MM.1S (cell line): ENCODE data around the gene CTBP1.
A peak's percentile ranks its signal among the peaks of the same experiment; 100 is the strongest.

ENCODE experiments used
- DNase-seq: peaks from one replicate; pipeline ENCODE4 v3.0.0-alpha.2; 2015
- H2AFZ ChIP-seq: fragments of 300-600 bp; sonication (generic); 2 replicates; pipeline ENCODE4 v1.6.0; 2016; ENCODE audit warnings: antibody characterized with exemption, low read length
- H3F3A ChIP-seq: fragments of 300-600 bp; sonication (generic); 2 replicates; pipeline ENCODE4 v1.6.1; 2016; ENCODE audit warnings: mild to moderate bottlenecking, antibody characterized with exemption, low read length, moderate library complexity, mixed read lengths; ENCODE audit not compliant: insufficient read depth
- H3K27ac ChIP-seq: fragments of 300-600 bp; sonication (generic); 2 replicates; pipeline ENCODE4 v1.5.1; 2016; ENCODE audit warnings: mild to moderate bottlenecking, low read length
- H3K27me3 ChIP-seq: fragments of 300-600 bp; sonication (generic); replicated peaks from 2 replicates; pipeline ENCODE4 v1.6.0; 2016; ENCODE audit warnings: low read length; ENCODE audit not compliant: insufficient read depth
- H3K36me3 ChIP-seq: fragments of 300-600 bp; sonication (generic); replicated peaks from 2 replicates; pipeline ENCODE4 v1.6.1; 2016; ENCODE audit warnings: mild to moderate bottlenecking, low read length, mixed read lengths; ENCODE audit not compliant: insufficient read depth
- H3K4me1 ChIP-seq: fragments of 300-600 bp; sonication (generic); 2 replicates; pipeline ENCODE4 v1.6.1; 2016; ENCODE audit warnings: low read length, mixed read lengths
- H3K4me2 ChIP-seq: fragments of 300-600 bp; sonication (generic); 2 replicates; pipeline ENCODE4 v1.6.0; 2016; ENCODE audit warnings: low read depth, low read length
- H3K4me3 ChIP-seq: fragments of 300-600 bp; sonication (generic); 2 replicates; pipeline ENCODE4 v1.5.1; 2016; ENCODE audit warnings: low read length, mixed read lengths
- H3K79me2 ChIP-seq: fragments of 300-600 bp; sonication (generic); 2 replicates; pipeline ENCODE4 v1.6.1; 2016; ENCODE audit warnings: mixed run types, low read length, mixed read lengths
- H3K9ac ChIP-seq: fragments of 300-600 bp; sonication (generic); 2 replicates; pipeline ENCODE4 v1.6.1; 2016; ENCODE audit warnings: low read length, mixed read lengths
- H3K9me2 ChIP-seq: fragments of 300-600 bp; sonication (generic); replicated peaks from 2 replicates; pipeline ENCODE4 v1.6.1; 2016; ENCODE audit warnings: mild to moderate bottlenecking, low read length, mixed read lengths; ENCODE audit not compliant: insufficient read depth
- H3K9me3 ChIP-seq: fragments of 300-600 bp; sonication (generic); replicated peaks from 2 replicates; pipeline ENCODE4 v1.6.1; 2016; ENCODE audit warnings: mild to moderate bottlenecking, low read length, mixed read lengths; ENCODE audit not compliant: insufficient read depth
- H4K20me1 ChIP-seq: fragments of 300-600 bp; sonication (generic); 2 replicates; pipeline ENCODE4 v1.6.1; 2016; ENCODE audit warnings: mild to moderate bottlenecking, low read length, moderate library complexity, mixed read lengths; ENCODE audit not compliant: insufficient read depth
- EZH2 ChIP-seq: fragments of 300-600 bp; sonication (generic); optimal IDR thresholded peaks from 2 replicates; pipeline ENCODE3; 2017; ENCODE audit warnings: low read depth, mild to moderate bottlenecking, antibody characterized with exemption, low read length, mixed read lengths
- EZH2phosphoT487 ChIP-seq: fragments of 300-600 bp; sonication (generic); IDR thresholded peaks from 2 replicates; pipeline ENCODE4 v1.6.1; 2018; ENCODE audit warnings: antibody characterized with exemption, low read length
- TF ChIP-seq, protein P1 (sequence below): fragments of 300-600 bp; sonication (generic); IDR thresholded peaks from 2 replicates; pipeline ENCODE4 v1.5.1; 2016; ENCODE audit warnings: antibody characterized with exemption, low read length, mixed read lengths

The CTBP1 gene

DNA sequence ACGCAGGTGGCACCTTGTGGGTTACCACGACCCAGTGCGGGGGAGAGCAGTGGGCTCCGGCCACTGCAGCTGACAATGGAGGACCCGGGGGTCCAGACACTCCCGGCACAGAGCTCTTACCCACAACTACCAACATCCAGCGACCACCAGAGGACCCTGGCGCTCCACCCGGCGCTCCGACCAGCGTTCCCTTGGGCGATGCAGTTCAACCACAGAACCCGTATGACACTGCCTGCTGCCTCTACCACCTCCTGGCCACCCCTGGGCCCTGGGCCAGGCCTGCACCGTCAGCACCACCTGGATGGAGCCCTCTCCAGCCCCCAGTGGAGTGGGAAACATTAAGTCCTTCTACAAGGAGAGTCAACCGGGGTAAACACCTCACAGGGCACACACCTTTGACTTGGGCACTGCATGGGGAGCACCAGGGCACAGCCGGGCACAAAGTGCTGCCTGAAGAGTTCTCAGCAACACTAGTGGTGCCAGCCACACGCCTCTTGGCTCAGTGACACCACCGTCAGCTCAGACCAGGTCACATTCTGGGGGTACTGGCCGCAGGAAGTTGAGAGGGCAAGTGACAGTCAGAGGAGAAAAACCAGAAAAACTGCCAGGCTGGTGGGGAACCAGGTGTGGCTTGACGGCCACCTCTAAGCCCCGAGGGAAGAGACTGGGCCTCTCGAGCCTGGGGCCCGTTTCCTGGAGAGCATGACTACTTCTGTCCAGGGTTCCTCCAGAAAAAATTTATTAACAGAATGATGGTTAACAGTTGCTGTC is 2.6 kb downstream of the CTBP1 start:
- Histone ChIP-seq H3K9me2 (no peaks in the 10 kb centered on the region), H3K36me3 (0 out of 2 replicates have a peak, but pooled peaks cover 3% of the 10 kb centered on the region), H3K27ac (no peak overlapping the region), H3K79me2 (peaks cover 76% of the 10 kb centered on the region), H3K4me1 (peaks cover 11% of the 10 kb centered on the region; the same call in 1 of the 2 replicates), H3K27me3 (no peaks in the 10 kb centered on the region), H3F3A (no peaks in the 10 kb centered on the region), H4K20me1 (peaks cover 10% of the 10 kb centered on the region; the same call in 1 of the 2 replicates), H3K9me3 (no peaks in the 10 kb centered on the region), H3K9ac (peak overlapping the region; percentile 98; the same call in 1 of the 2 replicates), H3K4me2 (peak overlapping the region; percentile 92), H3K4me3 (no peak overlapping the region; the same call in 1 of the 2 replicates), H2AFZ (no peak overlapping the region)
- no peak for DNase-seq
- TF ChIP-seq EZH2phosphoT487, result no peak
- TF ChIP-seq, protein P1, sequence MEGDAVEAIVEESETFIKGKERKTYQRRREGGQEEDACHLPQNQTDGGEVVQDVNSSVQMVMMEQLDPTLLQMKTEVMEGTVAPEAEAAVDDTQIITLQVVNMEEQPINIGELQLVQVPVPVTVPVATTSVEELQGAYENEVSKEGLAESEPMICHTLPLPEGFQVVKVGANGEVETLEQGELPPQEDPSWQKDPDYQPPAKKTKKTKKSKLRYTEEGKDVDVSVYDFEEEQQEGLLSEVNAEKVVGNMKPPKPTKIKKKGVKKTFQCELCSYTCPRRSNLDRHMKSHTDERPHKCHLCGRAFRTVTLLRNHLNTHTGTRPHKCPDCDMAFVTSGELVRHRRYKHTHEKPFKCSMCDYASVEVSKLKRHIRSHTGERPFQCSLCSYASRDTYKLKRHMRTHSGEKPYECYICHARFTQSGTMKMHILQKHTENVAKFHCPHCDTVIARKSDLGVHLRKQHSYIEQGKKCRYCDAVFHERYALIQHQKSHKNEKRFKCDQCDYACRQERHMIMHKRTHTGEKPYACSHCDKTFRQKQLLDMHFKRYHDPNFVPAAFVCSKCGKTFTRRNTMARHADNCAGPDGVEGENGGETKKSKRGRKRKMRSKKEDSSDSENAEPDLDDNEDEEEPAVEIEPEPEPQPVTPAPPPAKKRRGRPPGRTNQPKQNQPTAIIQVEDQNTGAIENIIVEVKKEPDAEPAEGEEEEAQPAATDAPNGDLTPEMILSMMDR, result no peak
- no peak for TF ChIP-seq EZH2

DNA sequence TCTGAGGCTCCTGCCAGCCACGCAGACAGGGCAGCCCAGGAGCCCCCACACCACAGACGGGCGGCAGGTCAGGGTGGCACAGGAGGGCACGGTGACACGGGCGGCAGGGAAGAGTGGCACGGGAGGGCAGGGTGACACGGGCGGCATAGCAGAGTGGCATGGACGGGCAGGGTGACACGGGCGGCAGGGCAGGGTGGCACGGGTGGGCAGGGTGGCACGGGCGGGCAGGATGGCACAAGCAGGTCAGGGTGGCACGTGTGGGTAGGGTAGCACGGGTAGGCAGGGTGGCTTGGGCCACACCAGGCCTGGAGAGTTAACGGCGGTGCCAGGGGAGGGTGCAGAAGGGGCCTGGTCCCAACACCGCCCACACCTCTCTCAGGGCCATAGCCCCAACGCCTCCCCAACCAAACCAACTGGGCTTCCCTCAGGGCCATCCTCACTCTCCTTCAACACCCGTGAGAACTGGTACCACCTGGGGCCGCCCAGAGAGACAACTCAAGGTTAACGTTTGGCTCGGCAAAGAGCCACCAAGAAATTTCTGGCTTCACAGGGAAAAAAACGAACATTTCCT is 3.4 kb downstream of the CTBP1 start:
- no peak overlapping the region for H3K27ac ChIP-seq
- no peak overlapping the region for H3K4me3 ChIP-seq
- TF ChIP-seq EZH2phosphoT487 (no peak), EZH2 (no peak)
- TF ChIP-seq, protein P1, result no peak
- no peaks in the 10 kb centered on the region for H3K27me3 ChIP-seq
- H3K79me2 ChIP-seq, result peaks cover 83% of the 10 kb centered on the region
- no peaks in the 10 kb centered on the region for H3F3A ChIP-seq
- H3K4me1 ChIP-seq, result peaks cover 11% of the 10 kb centered on the region; the same call in 1 of the 2 replicates
- peaks cover 10% of the 10 kb centered on the region; the same call in 1 of the 2 replicates for H4K20me1 ChIP-seq
- no peak overlapping the region for H3K4me2 ChIP-seq
- 0 out of 2 replicates have a peak, but pooled peaks cover 4% of the 10 kb centered on the region for H3K36me3 ChIP-seq
- DNase-seq, result no peak
- no peak overlapping the region for H3K9ac ChIP-seq
- H3K9me2 ChIP-seq, result no peaks in the 10 kb centered on the region
- no peak overlapping the region for H2AFZ ChIP-seq
- no peaks in the 10 kb centered on the region for H3K9me3 ChIP-seq

DNA sequence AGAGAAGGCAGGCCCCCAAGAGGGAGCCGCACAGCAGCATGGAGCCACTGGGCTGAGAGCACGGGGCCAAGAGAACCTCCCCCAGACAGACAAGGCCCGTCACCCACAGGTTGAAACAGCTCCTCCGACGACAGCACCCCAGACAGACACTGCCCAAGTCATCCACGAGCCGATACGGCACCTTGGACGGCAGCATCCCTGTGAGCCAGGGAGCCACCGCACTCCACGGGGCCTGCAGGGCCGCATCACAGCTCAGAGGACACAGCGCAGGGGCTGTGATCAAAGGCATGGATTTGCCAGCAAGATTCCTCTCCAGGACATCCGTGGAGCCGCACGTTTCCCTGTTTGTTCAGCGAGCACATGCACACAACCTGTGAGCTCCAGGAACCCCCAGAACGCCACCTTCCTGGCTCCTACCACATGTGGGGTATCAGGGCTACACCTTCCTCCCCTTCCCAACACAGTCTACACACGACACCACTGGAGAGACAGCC is 3.9 kb downstream of the CTBP1 start:
- TF ChIP-seq EZH2phosphoT487 (no peak), EZH2 (no peak)
- TF ChIP-seq, protein P1, result no peak
- Histone ChIP-seq H3K9me2 (no peaks in the 10 kb centered on the region), H4K20me1 (peaks cover 10% of the 10 kb centered on the region; the same call in 1 of the 2 replicates), H3K36me3 (0 out of 2 replicates have a peak, but pooled peaks cover 4% of the 10 kb centered on the region), H3K27me3 (no peaks in the 10 kb centered on the region), H3F3A (no peaks in the 10 kb centered on the region), H3K4me2 (no peak overlapping the region), H3K9me3 (no peaks in the 10 kb centered on the region), H3K27ac (no peak overlapping the region), H3K79me2 (peaks cover 82% of the 10 kb centered on the region), H2AFZ (no peak overlapping the region), H3K4me1 (peaks cover 9% of the 10 kb centered on the region; the same call in 1 of the 2 replicates), H3K9ac (no peak overlapping the region), H3K4me3 (no peak overlapping the region)
- no peak for DNase-seq
